ENCODE results near the gene GUCY1A2. TPM values are rescaled to one million over a fixed set of nuclear protein-coding genes. Genes with fewer than 3 reads are reported as not detected.

GUCY1A2 gene
- total RNA-seq, 1 experiment from 2014 or later: 0.55 TPM

DNA sequence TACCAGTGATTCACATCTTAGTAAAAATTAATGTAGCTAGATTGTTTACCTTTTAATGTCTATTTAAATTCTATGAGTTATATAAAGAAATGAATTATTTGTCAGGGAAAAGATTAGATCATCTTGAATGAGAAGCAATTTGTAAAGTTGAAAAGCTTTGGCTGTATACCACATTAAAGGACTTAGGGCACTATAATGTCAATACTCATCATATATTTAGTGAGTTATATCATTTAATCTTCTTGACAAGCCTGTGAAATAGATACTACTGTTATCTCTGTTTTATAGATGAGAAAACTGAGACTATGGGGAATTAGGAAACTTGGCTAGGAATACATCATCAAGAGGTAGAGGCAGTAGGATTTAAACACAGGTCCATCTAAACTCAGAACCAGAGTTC lies 160.1 kb downstream of the GUCY1A2 start:
- Histone ChIP-seq H4K91ac (ENCODE audit: insufficient read length, low read depth, low read length) (no peak overlapping the region), H2BK120ac (ENCODE audit: low read depth, low read length, poor library complexity, severe bottlenecking) (no peak overlapping the region), H3K27ac (ENCODE audit: insufficient read length, low read depth, low read length) (no peak overlapping the region), H4K8ac (replicated peaks; ENCODE audit: insufficient read length, low read depth, low read length) (no peak overlapping the region), H3K9ac (ENCODE audit: extremely low read depth, insufficient read length, low read length) (no peak overlapping the region), H3K9me3 (ENCODE audit: control insufficient read depth, low read depth, low read length) (no peaks in the 10 kb centered on the region), H2AFZ (ENCODE audit: low read length) (no peak overlapping the region), H3K23ac (ENCODE audit: insufficient read length, low read depth, low read length) (no peak overlapping the region), H2BK5ac (ENCODE audit: insufficient read length, low read length) (no peak overlapping the region), H2BK15ac (ENCODE audit: low read depth, low read length) (no peak overlapping the region), H3K4me2 (ENCODE audit: insufficient read depth, insufficient read length, low read length) (no peak overlapping the region), H3K4ac (ENCODE audit: low read depth, low read length) (no peak overlapping the region), H3K23me2 (ENCODE audit: insufficient read length, low read depth, low read length, poor library complexity, severe bottlenecking) (no peaks in the 10 kb centered on the region), H3K56ac (ENCODE audit: insufficient read length, low read depth, low read length) (no peak overlapping the region), H3T11ph (ENCODE audit: low read length) (no peak overlapping the region), H3K79me1 (ENCODE audit: insufficient read depth, low read depth, low read length, poor library complexity, severe bottlenecking) (no peaks in the 10 kb centered on the region), H2BK20ac (ENCODE audit: low read depth, low read length, poor library complexity, severe bottlenecking) (no peak overlapping the region), H4K20me1 (ENCODE audit: control insufficient read depth, insufficient read depth, insufficient read length) (no peaks in the 10 kb centered on the region), H2AK5ac (ENCODE audit: insufficient read length, low read length) (no peak overlapping the region), H2BK12ac (ENCODE audit: insufficient read length, low read depth, low read length) (no peak overlapping the region), H3K27me3 (ENCODE audit: insufficient read depth, low read length) (no peaks in the 10 kb centered on the region), H4K5ac (ENCODE audit: insufficient read length, low read depth, low read length) (no peak overlapping the region), H3K14ac (ENCODE audit: insufficient read depth, low read length) (no peak overlapping the region), H3K18ac (ENCODE audit: insufficient read length, low read depth, low read length) (no peak overlapping the region), H3K79me2 (ENCODE audit: insufficient read depth, low read length) (no peaks in the 10 kb centered on the region; the same call in 1 of the 2 replicates), H3K4me1 (ENCODE audit: insufficient read depth, low read length) (no peaks in the 10 kb centered on the region)
- no peaks in the 10 kb centered on the region for H3K27me3 Mint-ChIP-seq (ENCODE audit: low read depth)
- no peaks in the 10 kb centered on the region for H3K9me3 Mint-ChIP-seq
- TF ChIP-seq, protein P1, sequence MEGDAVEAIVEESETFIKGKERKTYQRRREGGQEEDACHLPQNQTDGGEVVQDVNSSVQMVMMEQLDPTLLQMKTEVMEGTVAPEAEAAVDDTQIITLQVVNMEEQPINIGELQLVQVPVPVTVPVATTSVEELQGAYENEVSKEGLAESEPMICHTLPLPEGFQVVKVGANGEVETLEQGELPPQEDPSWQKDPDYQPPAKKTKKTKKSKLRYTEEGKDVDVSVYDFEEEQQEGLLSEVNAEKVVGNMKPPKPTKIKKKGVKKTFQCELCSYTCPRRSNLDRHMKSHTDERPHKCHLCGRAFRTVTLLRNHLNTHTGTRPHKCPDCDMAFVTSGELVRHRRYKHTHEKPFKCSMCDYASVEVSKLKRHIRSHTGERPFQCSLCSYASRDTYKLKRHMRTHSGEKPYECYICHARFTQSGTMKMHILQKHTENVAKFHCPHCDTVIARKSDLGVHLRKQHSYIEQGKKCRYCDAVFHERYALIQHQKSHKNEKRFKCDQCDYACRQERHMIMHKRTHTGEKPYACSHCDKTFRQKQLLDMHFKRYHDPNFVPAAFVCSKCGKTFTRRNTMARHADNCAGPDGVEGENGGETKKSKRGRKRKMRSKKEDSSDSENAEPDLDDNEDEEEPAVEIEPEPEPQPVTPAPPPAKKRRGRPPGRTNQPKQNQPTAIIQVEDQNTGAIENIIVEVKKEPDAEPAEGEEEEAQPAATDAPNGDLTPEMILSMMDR (conservative IDR thresholded peaks at IDR 0.05): no peak
- no peak overlapping the region for H3K27ac Mint-ChIP-seq
- H3K36me3 Mint-ChIP-seq (ENCODE audit: insufficient read depth in 1 of 3, low read depth in 3 of 3): no peaks in the 10 kb centered on the region
- H3K4me3 Mint-ChIP-seq: no peak overlapping the region
- no peak for DNase-seq
- 0 out of 4 replicates have a peak, but pooled peaks cover 0 to 3% of the 10 kb centered on the region in 2 experiments for H3K4me1 Mint-ChIP-seq

All from H9 (cell line).